Heart left ventricle (tissue), 13 donors: ENCODE results near the gene XYLT1.

Experiments used
- POLR2A ChIP-seq, 2 donors: fragments of 450-650 bp; IDR thresholded peaks; one replicate each; pipeline ENCODE4 v1.6.1; 2017; ENCODE audit warnings: antibody characterized with exemption in 2 of 2, mild to moderate bottlenecking in 2 of 2, moderate library complexity in 2 of 2
- TF ChIP-seq, protein P1 (sequence below), 12 donors: fragments of 200-600 bp; sonication (generic) in 4 of 12; IDR thresholded peaks; one replicate each; pipeline versions ENCODE4 v1.5.0 to v1.8.0; 2018 to 2022; ENCODE audit warnings: antibody characterized with exemption in 12 of 12, mild to moderate bottlenecking in 5 of 12
- donor health status: ischemic (EF 13 %, LVEDD 7.1; RV severe dilation, severe dysfunction).
- donor health status: DM: no; HTN: yes; CAD: no.
- donor health status: DM: no; HTN: no; CAD: no.
- donor health status: ischemic (EF 25% LVEDD 6.9; RV normal size, moderate dysfunction).
- donor health status: ischemic (EF 25% LVEDD 5.7; RV mildly dilated, moderate dysfunction).
- donor health status: ischemic (EF 35%, LVEDD 5.7; RV mildly dilated, moderate dysfunction).
- donor health status: nonischemic (EF 11% LVEDD 7.7; RV severe dilation, severe dysfunction).
- donor health status: DM: yes; HTN: yes; CAD: no.
- donor health status: PGD.
- donor health status: ischemic (EF 29% LVEDD 5.4; RV normal size, mild dysfunction).
- donor health status: nonischemic (EF 23%, LVEDD 6.1; RV moderate dilation, normal function).

GRCh38 chr16:17347624-17348023 lies 123.1 kb downstream of the XYLT1 start:
- TF ChIP-seq, protein P1, sequence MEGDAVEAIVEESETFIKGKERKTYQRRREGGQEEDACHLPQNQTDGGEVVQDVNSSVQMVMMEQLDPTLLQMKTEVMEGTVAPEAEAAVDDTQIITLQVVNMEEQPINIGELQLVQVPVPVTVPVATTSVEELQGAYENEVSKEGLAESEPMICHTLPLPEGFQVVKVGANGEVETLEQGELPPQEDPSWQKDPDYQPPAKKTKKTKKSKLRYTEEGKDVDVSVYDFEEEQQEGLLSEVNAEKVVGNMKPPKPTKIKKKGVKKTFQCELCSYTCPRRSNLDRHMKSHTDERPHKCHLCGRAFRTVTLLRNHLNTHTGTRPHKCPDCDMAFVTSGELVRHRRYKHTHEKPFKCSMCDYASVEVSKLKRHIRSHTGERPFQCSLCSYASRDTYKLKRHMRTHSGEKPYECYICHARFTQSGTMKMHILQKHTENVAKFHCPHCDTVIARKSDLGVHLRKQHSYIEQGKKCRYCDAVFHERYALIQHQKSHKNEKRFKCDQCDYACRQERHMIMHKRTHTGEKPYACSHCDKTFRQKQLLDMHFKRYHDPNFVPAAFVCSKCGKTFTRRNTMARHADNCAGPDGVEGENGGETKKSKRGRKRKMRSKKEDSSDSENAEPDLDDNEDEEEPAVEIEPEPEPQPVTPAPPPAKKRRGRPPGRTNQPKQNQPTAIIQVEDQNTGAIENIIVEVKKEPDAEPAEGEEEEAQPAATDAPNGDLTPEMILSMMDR (IDR thresholded peaks at IDR 0.05) = no peak
- TF ChIP-seq POLR2A (IDR thresholded peaks at IDR 0.05) = no peak
